Activated CD4-positive, alpha-beta T cell treated with anti-CD3 and anti-CD28 coated beads for 36 hours (primary cell): ENCODE measurements around the gene PLIN5. TPM values are rescaled to one million over a fixed set of nuclear protein-coding genes. Genes with fewer than 3 reads are reported as not detected.

Source experiments
- ATAC-seq: fragments of 200-7000 bp; cut with Tn5 transposase; one replicate; pipeline ENCODE4 v1.10.0; 2021; ENCODE audit warnings: mild to moderate bottlenecking, moderate library complexity
- CTCF ChIA-PET: fragments of 350-600 bp; sonication (Branson Sonifier 250); formaldehyde crosslinking; loops from one replicate; lab custom pipeline; 2021; ENCODE audit warnings: antibody characterized with exemption; lab: Charles Lee
- POLR2A ChIA-PET: fragments of 350-600 bp; sonication (Branson Sonifier 250); formaldehyde crosslinking; loops from one replicate; lab custom pipeline; 2021; ENCODE audit warnings: antibody characterized with exemption, inconsistent platforms; lab: Charles Lee
- DNase-seq: peaks from one replicate; pipeline ENCODE4 v3.0.0-alpha.2; 2020
- H3K27ac Mint-ChIP-seq: one replicate; pipeline ENCODE4 v1.8.0; 2021; ENCODE audit warnings: mixed read lengths
- H3K27me3 Mint-ChIP-seq: one replicate; pipeline ENCODE4 v1.8.0; 2021; ENCODE audit warnings: mixed read lengths
- H3K36me3 Mint-ChIP-seq: one replicate; pipeline ENCODE4 v1.8.0; 2021; ENCODE audit warnings: low read depth, mixed read lengths
- H3K4me1 Mint-ChIP-seq: one replicate; pipeline ENCODE4 v1.8.0; 2021; ENCODE audit warnings: mixed read lengths
- H3K4me3 Mint-ChIP-seq: one replicate; pipeline ENCODE4 v1.8.0; 2021; ENCODE audit warnings: mild to moderate bottlenecking, moderate library complexity, mixed read lengths
- H3K9me3 Mint-ChIP-seq: one replicate; pipeline ENCODE4 v1.8.0; 2021; ENCODE audit warnings: low read depth, mixed read lengths
- intact Hi-C, 2 experiments: fragments of 100-400 bp; cut with DNase I in 1 of 2; cut with micrococcal nuclease in 1 of 2; formaldehyde crosslinking; loops; one replicate each; pipeline versions ENCODE4 v1.14.2 to v1.15.1; 2022 to 2024; cut with DNase I, micrococcal nuclease
- total RNA-seq, 2 experiments: library from RNA; stranded (reverse); gene quantifications; one replicate each; pipeline ENCODE4 v1.2.3, GENCODE V29; 2021

Gene PLIN5
- total RNA-seq, 2 experiments from 2014 or later = not detected

DNA sequence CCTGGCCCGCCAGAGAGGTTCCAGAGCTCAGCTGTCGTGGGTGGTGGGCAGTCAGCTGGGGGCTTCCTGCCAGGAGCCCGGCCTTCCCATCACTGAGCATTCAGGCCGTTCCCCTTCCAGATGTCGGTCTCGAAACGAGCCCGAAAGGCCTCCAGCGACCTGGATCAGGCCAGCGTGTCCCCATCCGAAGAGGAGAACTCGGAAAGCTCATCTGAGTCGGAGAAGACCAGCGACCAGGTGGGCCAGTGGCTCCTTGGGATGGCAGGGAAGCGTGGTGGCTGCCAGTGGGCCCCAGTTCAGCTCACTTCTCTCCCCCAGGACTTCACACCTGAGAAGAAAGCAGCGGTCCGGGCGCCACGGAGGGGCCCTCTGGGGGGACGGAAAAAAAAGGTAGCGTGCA, 43.6 kb downstream of the PLIN5 start:
- intact Hi-C loops = no loop called here
- DNase-seq (no peak), ATAC-seq (no peak)
- ChIA-PET CTCF (no interaction called here), POLR2A (no interaction called here)
- Mint-ChIP-seq H3K9me3 (no peaks in the 10 kb centered on the region), H3K4me1 (no peaks in the 10 kb centered on the region), H3K27me3 (no peaks in the 10 kb centered on the region), H3K36me3 (peaks cover 13% of the 10 kb centered on the region), H3K27ac (no peak overlapping the region), H3K4me3 (no peak overlapping the region)

DNA sequence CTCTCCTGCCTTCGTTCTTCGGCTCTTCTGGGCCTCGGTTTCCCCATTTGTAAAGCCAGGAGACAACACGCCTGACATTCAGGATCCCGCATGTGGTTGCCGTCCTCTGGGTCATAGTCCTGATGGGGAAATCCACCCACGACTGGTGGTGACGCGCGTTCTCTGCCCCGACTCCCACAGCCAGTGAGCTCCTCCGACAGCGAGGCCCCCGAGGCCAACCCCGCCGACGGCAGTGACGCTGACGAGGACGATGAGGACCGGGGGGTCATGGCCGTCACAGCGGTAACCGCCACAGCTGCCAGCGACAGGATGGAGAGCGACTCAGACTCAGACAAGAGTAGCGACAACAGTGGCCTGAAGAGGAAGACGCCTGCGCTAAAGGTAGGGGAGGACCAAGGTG, 46.5 kb downstream of the PLIN5 start:
- H3K9me3 Mint-ChIP-seq = no peaks in the 10 kb centered on the region
- H3K27me3 Mint-ChIP-seq = no peaks in the 10 kb centered on the region
- ATAC-seq (no peak), DNase-seq (no peak)
- intact Hi-C loops = no loop called here
- H3K4me1 Mint-ChIP-seq = no peaks in the 10 kb centered on the region
- no peak overlapping the region for H3K27ac Mint-ChIP-seq
- H3K4me3 Mint-ChIP-seq = no peak overlapping the region
- CTCF ChIA-PET = interaction anchor here (0.8 kb wide), 1 partner anchor 17 kb away, joined by 3 read pairs; no protein-coding TSS in a partner anchor
- POLR2A ChIA-PET = no interaction called here
- peaks cover 10% of the 10 kb centered on the region for H3K36me3 Mint-ChIP-seq

GRCh38 chr19:4487572-4487971, 47.5 kb downstream of the PLIN5 start:
- no peak overlapping the region for H3K27ac Mint-ChIP-seq
- intact Hi-C loops = no loop called here
- no peaks in the 10 kb centered on the region for H3K9me3 Mint-ChIP-seq
- no peaks in the 10 kb centered on the region for H3K27me3 Mint-ChIP-seq
- CTCF ChIA-PET = no interaction called here
- H3K4me3 Mint-ChIP-seq = no peak overlapping the region
- POLR2A ChIA-PET = no interaction called here
- H3K4me1 Mint-ChIP-seq = no peaks in the 10 kb centered on the region
- ATAC-seq = no peak
- no peak for DNase-seq
- peaks cover 11% of the 10 kb centered on the region for H3K36me3 Mint-ChIP-seq

DNA sequence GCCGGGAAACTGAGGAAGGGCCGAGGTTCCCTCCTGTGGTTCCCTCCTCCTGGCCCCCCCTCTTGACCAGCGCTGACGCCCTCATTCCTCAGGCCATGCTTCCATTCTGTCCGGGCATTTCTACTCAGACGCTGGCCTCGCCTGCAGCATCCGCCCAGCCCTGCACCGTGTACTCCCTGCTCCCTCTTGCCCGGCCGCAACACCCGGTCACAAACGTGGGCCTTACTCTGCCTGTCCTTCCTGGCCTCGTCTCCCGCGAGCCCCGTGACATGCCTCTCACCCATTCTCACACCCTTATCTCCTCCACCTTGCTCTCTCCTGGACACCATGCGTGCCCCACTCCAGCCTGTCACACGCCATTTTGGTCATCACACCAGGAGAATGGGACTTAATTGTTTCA, 51.6 kb downstream of the PLIN5 start:
- CTCF ChIA-PET = no interaction called here
- ATAC-seq = no peak
- no peak for DNase-seq
- POLR2A ChIA-PET = interaction anchor here (0.5 to 0.6 kb wide), 2 partner anchors 26 to 192 kb away, joined by 3 to 4 read pairs; no protein-coding TSS in a partner anchor
- Mint-ChIP-seq H3K27me3 (no peaks in the 10 kb centered on the region), H3K27ac (no peak overlapping the region), H3K4me3 (no peak overlapping the region), H3K36me3 (peaks cover 8% of the 10 kb centered on the region), H3K9me3 (no peaks in the 10 kb centered on the region), H3K4me1 (no peaks in the 10 kb centered on the region)
- intact Hi-C loops = no loop called here

DNA sequence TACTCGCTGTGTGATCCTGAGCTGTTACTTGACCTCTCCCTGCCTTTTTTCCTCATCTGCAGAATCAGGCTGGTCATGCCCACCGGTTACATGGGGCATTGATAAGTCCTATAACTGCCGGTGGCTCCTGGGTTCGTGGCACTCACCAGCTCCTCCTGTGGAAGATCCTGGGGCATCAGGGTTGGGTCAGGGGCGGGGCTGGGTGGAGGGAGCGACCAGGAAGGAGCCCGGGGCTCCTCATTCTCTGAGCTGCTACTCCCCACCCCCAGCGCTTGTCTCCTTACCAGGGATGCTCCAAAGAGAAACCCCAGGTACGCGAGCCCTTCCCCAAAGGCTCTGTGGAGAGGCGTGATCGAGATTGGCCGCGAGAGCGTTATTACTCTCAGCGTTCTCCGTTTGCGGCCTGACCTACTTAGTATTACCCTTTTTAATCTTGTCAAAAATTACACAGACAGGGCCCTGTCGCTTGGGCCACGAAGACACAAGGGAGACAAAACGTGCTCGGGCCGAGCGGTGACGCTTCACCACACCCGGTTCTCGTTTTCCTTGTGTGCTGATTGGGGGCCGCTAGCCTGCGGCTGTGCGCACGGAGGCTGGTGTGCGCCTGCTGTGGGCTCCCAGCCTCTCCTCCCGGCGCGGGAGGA, 52.2 kb downstream of the PLIN5 start:
- DNase-seq = no peak
- H3K9me3 Mint-ChIP-seq = no peaks in the 10 kb centered on the region
- no peaks in the 10 kb centered on the region for H3K27me3 Mint-ChIP-seq
- CTCF ChIA-PET = interaction anchor here (0.6 to 1.1 kb wide), 2 partner anchors 41 to 100 kb away, joined by 5 read pairs; no protein-coding TSS in a partner anchor
- H3K4me1 Mint-ChIP-seq = no peaks in the 10 kb centered on the region
- intact Hi-C loops = no loop called here
- POLR2A ChIA-PET = interaction anchor here (0.5 kb wide), 1 partner anchor 193 kb away, joined by 3 read pairs; no protein-coding TSS in a partner anchor
- no peak for ATAC-seq
- H3K36me3 Mint-ChIP-seq = peaks cover 8% of the 10 kb centered on the region
- no peak overlapping the region for H3K4me3 Mint-ChIP-seq
- H3K27ac Mint-ChIP-seq = no peak overlapping the region

DNA sequence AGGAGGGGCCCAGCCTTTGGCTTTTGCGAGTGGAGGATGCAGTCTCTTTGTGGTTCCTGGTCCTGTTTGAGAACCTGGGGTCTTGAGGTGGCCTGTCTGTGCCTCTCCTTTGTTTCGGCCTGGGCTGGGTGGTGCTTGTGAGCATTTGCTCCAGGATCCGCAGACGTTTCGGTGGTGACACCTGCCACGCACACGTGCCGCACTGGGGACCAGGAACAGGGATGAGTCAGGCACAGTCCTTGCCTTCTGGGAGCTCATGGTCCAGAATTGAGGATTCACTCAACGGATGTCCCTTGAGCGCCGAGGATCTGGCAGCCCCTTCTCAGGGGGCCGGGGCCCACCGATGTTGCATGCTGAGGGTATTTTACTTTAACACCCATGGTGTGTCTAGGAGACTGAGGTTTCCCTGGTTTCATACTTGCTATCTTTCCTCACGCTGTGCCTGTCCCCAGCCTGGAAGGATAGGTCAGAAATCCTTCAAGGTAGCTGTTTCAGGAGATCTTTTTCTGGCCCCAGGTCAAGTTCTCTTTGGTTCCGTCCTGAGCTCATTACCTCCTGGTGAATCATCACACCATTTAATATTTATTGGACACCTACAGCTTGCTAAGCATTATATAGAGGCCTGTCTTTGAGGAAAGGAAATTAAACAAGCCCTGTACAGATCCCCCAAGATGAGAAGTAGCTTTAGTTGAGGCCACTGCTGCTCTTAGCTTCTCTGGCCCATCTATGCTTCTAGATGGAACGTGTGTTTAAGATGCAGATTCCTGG, 57.8 kb downstream of the PLIN5 start:
- no peak for ATAC-seq
- no peak for DNase-seq
- intact Hi-C loops = no loop called here
- ChIA-PET POLR2A (interaction anchor here (0.6 kb wide), 1 partner anchor 1066 kb away, joined by 3 read pairs; no protein-coding TSS in a partner anchor), CTCF (interaction anchor here (0.6 to 0.7 kb wide), 4 partner anchors 23 to 976 kb away, joined by 3 to 4 read pairs (median 4); no protein-coding TSS in a partner anchor)
- no peak overlapping the region for H3K4me3 Mint-ChIP-seq
- H3K4me1 Mint-ChIP-seq = peaks cover 16% of the 10 kb centered on the region
- H3K36me3 Mint-ChIP-seq = peaks cover 6% of the 10 kb centered on the region
- H3K27me3 Mint-ChIP-seq = no peaks in the 10 kb centered on the region
- H3K9me3 Mint-ChIP-seq = no peaks in the 10 kb centered on the region
- no peak overlapping the region for H3K27ac Mint-ChIP-seq

- Mint-ChIP-seq H3K9me3 (no peaks in the 10 kb centered on the region), H3K27me3 (no peaks in the 10 kb centered on the region), H3K4me3 (no peak overlapping the region), H3K27ac (peak overlapping the region; percentile 51), H3K4me1 (peaks cover 21% of the 10 kb centered on the region), H3K36me3 (peaks cover 6% of the 10 kb centered on the region)
- peak; percentile 62 for DNase-seq
- intact Hi-C loops = loop anchor here (5.0 kb wide), 6 partner anchors 163 to 1208 kb away; partner anchors contain the start of genes CACTIN (in 1 of the 2), FZR1 (in 1 of the 2), HSD11B1L (in 1 of the 2) and MICOS13 (in 1 of the 2)
- POLR2A ChIA-PET = no interaction called here
- ATAC-seq = no peak
- CTCF ChIA-PET = interaction anchor here (0.8 to 1.4 kb wide), 2 partner anchors 14 to 73 kb away, joined by 3 to 4 read pairs; partner anchors contain the start of gene CHAF1A
Measured at GRCh38 chr19:4474514-4475022, 60.5 kb downstream of the PLIN5 start.

- Mint-ChIP-seq H3K27ac (peak overlapping the region; percentile 47), H3K27me3 (no peaks in the 10 kb centered on the region), H3K4me3 (no peak overlapping the region), H3K9me3 (no peaks in the 10 kb centered on the region), H3K4me1 (peaks cover 21% of the 10 kb centered on the region), H3K36me3 (peaks cover 6% of the 10 kb centered on the region)
- intact Hi-C loops = loop anchor here (5.0 kb wide), 6 partner anchors 163 to 1208 kb away; partner anchors contain the start of genes CACTIN (in 1 of the 2), FZR1 (in 1 of the 2), HSD11B1L (in 1 of the 2) and MICOS13 (in 1 of the 2)
- ChIA-PET POLR2A (interaction anchor here (0.7 kb wide), 1 partner anchor 1045 kb away, joined by 4 read pairs; no protein-coding TSS in a partner anchor), CTCF (interaction anchor here (1.4 kb wide), 1 partner anchor 13 kb away, joined by 4 read pairs; no protein-coding TSS in a partner anchor)
- ATAC-seq = no peak
- no peak for DNase-seq
Measured at GRCh38 chr19:4473763-4474513, 61.1 kb downstream of the PLIN5 start.

DNA sequence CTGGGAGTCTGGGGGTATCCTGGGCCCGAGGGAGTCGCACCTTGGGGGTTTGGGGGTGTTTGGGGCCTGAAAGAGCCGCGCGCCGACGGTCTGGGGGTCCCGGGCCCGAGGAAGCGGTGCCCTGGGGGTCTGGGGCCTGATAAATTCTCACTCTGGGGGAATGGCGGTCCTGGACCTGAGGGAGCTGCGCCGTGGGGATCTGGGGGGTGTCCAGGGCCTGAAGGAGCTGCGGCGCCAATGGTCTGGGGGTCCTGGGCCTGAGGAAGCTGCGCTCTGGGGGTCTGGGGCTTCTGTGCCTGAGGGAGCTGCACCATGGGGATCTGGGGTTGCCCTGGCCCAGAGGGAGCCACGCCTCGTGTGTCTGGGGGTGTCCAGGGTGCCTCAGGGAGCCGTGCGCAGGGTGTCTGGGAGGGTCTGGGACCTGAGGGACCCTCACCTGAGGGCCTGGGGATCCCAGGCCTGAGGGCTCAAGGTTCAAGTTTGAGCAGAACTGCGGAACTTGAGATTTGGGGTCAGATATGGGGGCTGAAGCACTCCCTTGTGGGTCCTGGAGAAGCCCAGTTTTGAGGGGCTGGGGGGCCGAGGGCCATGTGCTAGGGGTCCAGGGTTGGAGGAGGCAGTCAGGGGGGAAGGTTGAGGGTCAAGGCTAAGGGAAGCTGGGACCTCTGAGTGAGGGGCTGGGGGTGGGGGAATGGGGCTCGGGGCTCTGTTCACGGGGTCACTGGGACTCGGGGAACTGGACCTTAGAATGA, 61.8 kb downstream of the PLIN5 start:
- peaks cover 21% of the 10 kb centered on the region for H3K4me1 Mint-ChIP-seq

More for the DNA sequence above, 61.8 kb downstream of the PLIN5 start:
- intact Hi-C loops = loop anchor here (5.0 kb wide), 6 partner anchors 164 to 1209 kb away; partner anchors contain the start of genes CACTIN (in 1 of the 2), FZR1 (in 1 of the 2), HSD11B1L (in 1 of the 2) and MICOS13 (in 1 of the 2)
- CTCF ChIA-PET = interaction anchor here (1.4 kb wide), 1 partner anchor 13 kb away, joined by 4 read pairs; no protein-coding TSS in a partner anchor
- POLR2A ChIA-PET = interaction anchor here (0.7 kb wide), 1 partner anchor 1044 kb away, joined by 4 read pairs; no protein-coding TSS in a partner anchor
- no peaks in the 10 kb centered on the region for H3K27me3 Mint-ChIP-seq
- H3K9me3 Mint-ChIP-seq = no peaks in the 10 kb centered on the region
- ATAC-seq (no peak), DNase-seq (no peak)
- H3K27ac Mint-ChIP-seq = no peak overlapping the region
- no peak overlapping the region for H3K4me3 Mint-ChIP-seq
- peaks cover 6% of the 10 kb centered on the region for H3K36me3 Mint-ChIP-seq
